T-helper 17 cell (primary cell): ENCODE results near the gene ST6GALNAC4. TPM values are rescaled to one million over a fixed set of nuclear protein-coding genes. Genes with fewer than 3 reads are reported as not detected.
"Not testable (repeated sequence)": the region's sequence is repeated elsewhere in the genome, so short reads cannot be mapped to it uniquely, and the experiment has no call there.

Source experiments
- ATAC-seq: fragments of 150-1000 bp; cut with Tn5 transposase; 2 replicates; pipeline ENCODE4 v1.10.0; 2021; ENCODE audit warnings: mild to moderate bottlenecking, moderate library complexity
- DNase-seq, 3 donors: peaks; one replicate each; pipeline versions ENCODE4 v3.0.0 to v3.0.0-alpha.2; 2020 to 2021
- H3K9me3 ChIP-seq: one replicate; pipeline ENCODE4 v1.7.0; 2013; ENCODE audit warnings: low read length, mild to moderate bottlenecking; ENCODE audit not compliant: control insufficient read depth, poor library complexity, severe bottlenecking
- H3K27ac Mint-ChIP-seq: one replicate; pipeline ENCODE4 v1.8.0; 2022; ENCODE audit warnings: mild to moderate bottlenecking, moderate library complexity, mixed read lengths
- H3K27me3 Mint-ChIP-seq: one replicate; pipeline ENCODE4 v1.8.0; 2022; ENCODE audit warnings: mixed read lengths
- H3K36me3 Mint-ChIP-seq: one replicate; pipeline ENCODE4 v1.8.0; 2022; ENCODE audit warnings: low read depth, mixed read lengths
- H3K4me1 Mint-ChIP-seq: one replicate; pipeline ENCODE4 v1.8.0; 2022; ENCODE audit warnings: mild to moderate bottlenecking, mixed read lengths
- H3K4me3 Mint-ChIP-seq: one replicate; pipeline ENCODE4 v1.8.0; 2022; ENCODE audit warnings: mild to moderate bottlenecking, moderate library complexity, mixed read lengths
- total RNA-seq, 4 donors: library from RNA in 2 of 4; stranded (reverse) in 2 of 4; gene quantifications; one replicate each; pipeline ENCODE4 v1.2.3 and lab custom pipeline; 2022 to 2026

The ST6GALNAC4 gene
- total RNA-seq, 2 donors from 2014 or later: 18.5 to 22.1 TPM

DNA sequence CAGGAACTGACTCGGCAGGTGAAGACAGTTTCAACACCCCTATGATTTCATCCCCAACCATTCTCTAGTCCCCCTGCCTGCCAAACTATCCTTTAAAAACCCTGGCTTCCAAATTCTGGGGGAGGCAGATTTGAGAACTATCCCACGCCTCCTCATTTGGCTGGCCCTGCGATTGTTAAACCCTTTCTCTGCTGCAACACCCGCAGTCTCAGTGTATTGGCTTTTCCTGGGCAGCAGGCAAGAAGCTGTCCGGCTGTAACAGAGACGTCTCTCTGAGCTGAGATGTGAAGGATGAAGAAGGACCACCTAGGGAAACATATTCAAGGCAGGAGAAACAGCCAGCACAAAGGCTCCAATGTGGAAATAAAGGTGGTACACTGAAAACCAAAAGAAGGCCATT lies 24.0 kb downstream of the ST6GALNAC4 start:
- Mint-ChIP-seq H3K27me3 (no peaks in the 10 kb centered on the region), H3K27ac (peak overlapping the region; percentile 5), H3K4me3 (no peak overlapping the region), H3K36me3 (peaks cover 14% of the 10 kb centered on the region), H3K4me1 (peaks cover 9% of the 10 kb centered on the region)
- H3K9me3 ChIP-seq: no peaks in the 10 kb centered on the region
- DNase-seq (no peak), ATAC-seq (no peak)

DNA sequence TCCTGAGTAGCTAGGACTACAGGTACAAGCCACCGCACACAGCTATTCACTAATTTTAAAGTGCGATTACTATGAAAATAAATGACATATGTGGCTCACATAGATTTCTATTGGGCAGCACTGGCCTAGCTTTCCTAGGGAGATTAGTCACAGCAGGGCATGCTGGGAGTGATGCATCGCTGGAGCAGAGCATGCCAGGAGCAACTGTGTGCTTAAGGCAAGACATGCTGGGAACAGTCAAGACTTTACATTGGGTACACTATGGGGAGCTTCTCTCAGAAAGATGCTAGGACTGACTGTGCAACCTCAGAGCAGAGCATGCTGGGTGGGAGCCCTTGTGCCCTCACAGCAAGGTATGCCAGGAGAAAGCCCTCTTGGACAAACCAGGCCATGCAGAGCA lies 26.8 kb downstream of the ST6GALNAC4 start:
- H3K4me1 Mint-ChIP-seq: peaks cover 4% of the 10 kb centered on the region
- H3K4me3 Mint-ChIP-seq: no peak overlapping the region
- no peak for ATAC-seq
- H3K27ac Mint-ChIP-seq: no peak overlapping the region
- no peaks in the 10 kb centered on the region for H3K9me3 ChIP-seq
- peaks cover 8% of the 10 kb centered on the region for H3K36me3 Mint-ChIP-seq
- no peak for DNase-seq
- no peaks in the 10 kb centered on the region for H3K27me3 Mint-ChIP-seq

DNA sequence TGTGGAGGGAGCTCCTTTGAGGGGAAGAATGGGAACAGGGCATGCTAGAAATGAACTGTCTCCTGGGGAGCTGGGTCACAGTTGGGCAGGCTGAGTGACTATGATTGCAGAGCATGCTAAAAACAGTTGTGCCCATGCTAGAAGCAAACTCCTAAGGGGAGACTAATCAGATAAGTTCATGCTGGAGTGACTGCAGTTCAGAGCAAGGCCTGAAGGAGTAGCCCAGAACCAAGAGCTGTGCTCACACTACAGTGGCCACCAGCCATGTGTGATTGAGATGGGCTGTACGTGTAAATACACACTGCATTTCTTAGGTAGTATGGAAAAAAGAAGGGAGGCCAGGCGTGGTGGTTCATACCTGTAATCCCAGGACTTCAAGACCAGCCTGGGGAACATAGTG lies 29.0 kb downstream of the ST6GALNAC4 start:
- no peaks in the 10 kb centered on the region for H3K27me3 Mint-ChIP-seq
- H3K27ac Mint-ChIP-seq: no peak overlapping the region
- no peaks in the 10 kb centered on the region for H3K9me3 ChIP-seq
- ATAC-seq (peak; percentile 44), DNase-seq (no peak)
- no peak overlapping the region for H3K4me3 Mint-ChIP-seq
- peaks cover 2% of the 10 kb centered on the region for H3K36me3 Mint-ChIP-seq
- H3K4me1 Mint-ChIP-seq: peaks cover 15% of the 10 kb centered on the region

DNA sequence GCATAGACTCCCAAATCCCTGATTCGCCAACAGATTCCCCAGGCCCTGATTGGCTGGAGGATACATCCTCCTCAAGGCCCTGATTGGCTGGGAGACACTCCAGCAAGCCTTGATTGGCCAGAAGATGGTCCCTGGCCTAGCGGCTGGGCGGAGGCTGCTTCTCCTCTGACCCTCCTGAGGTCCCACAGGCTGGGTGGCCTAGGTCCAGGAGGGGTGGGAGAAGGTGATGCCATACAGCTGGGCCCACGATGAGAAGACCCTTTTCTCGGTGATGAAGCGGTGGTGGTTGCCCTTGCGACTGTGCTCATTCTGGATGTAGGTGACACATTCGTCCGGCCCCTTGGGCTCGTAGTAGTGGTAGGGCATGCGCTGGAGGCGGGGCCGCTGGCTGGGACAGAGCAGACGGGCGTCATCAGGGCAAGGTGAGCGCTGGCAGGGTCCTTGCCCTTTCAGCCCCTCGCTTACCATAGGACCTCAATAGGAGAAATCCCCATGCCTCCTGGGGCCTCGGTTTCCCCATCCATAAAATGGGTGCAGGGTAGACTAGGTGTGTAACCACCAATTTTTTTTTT lies 30.4 kb downstream of the ST6GALNAC4 start:
- ATAC-seq: no peak
- no peak overlapping the region for H3K4me3 Mint-ChIP-seq
- H3K4me1 Mint-ChIP-seq: peaks cover 15% of the 10 kb centered on the region
- H3K9me3 ChIP-seq: no peaks in the 10 kb centered on the region
- peaks cover 2% of the 10 kb centered on the region for H3K36me3 Mint-ChIP-seq
- DNase-seq: no peak
- no peaks in the 10 kb centered on the region for H3K27me3 Mint-ChIP-seq
- H3K27ac Mint-ChIP-seq: peak overlapping the region; percentile 16

DNA sequence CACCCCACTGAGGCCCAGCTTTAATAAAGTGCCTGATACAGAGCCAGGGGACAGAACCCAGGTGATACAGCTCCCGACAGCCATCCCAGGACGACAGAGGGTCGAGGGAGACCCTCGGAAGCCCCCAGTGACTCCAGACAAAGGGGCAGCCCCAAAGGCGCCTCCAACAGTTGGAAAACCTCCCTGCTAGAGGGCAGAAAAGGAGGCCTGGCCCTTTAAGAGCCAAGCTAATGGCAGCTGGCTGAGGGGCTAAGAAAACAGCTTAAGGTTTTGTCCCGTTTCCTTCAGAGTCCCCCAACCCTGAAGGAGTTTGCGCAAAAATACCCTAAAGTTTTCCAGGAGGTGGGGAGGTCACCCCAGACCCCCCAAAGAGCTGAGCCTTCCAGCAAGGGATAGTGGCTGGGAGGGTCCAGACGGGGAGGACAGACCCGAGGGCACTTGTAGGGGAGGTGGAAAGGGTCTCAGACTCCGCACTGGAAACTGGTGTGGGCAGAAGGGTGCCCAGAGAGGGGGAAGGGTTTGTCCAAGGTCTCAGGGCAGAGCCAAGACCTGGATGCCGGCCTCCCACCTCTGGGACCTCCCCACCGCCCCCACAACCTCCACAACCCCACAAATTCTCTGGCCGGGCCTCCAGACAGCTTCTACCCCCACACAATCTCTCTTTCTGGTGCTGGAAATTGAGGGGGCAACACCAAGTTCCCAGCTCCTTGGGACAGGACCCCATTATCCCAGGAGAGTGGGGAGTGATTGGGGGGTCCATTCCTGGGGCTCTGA lies 31.1 kb downstream of the ST6GALNAC4 start:
- Mint-ChIP-seq H3K27ac (peak overlapping the region; percentile 83), H3K27me3 (no peaks in the 10 kb centered on the region), H3K4me3 (no peak overlapping the region), H3K36me3 (no peaks in the 10 kb centered on the region), H3K4me1 (peaks cover 11% of the 10 kb centered on the region)
- no peaks in the 10 kb centered on the region for H3K9me3 ChIP-seq
- no peak for ATAC-seq
- DNase-seq: no peak

DNA sequence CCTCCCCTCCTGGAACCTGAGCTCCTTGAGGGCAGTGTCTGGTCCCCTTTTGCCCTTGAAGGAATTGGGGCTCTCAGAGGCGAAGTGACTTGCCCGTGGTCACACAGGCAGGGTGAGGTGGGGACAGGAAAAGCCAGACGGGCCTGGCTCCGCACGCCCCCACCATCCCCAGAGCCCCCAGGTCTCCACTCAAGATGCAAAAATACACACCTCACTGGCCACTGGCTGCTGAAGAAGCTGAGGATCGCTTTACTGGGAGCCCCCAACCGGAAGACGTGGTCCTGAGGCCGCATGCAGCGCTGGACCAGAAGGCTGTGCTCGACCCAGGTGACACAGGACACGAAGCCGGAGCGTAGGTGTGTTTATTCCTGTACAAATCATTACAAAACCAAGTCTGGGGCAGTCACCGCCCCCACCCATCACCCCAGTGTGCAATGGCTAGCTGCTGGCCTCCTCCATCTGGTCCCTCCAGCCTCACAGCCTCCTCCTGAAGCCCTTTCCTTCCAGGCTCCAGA lies 31.8 kb downstream of the ST6GALNAC4 start:
- no peaks in the 10 kb centered on the region for H3K36me3 Mint-ChIP-seq
- H3K27me3 Mint-ChIP-seq: no peaks in the 10 kb centered on the region
- H3K27ac Mint-ChIP-seq: peak overlapping the region; percentile 83

DNA sequence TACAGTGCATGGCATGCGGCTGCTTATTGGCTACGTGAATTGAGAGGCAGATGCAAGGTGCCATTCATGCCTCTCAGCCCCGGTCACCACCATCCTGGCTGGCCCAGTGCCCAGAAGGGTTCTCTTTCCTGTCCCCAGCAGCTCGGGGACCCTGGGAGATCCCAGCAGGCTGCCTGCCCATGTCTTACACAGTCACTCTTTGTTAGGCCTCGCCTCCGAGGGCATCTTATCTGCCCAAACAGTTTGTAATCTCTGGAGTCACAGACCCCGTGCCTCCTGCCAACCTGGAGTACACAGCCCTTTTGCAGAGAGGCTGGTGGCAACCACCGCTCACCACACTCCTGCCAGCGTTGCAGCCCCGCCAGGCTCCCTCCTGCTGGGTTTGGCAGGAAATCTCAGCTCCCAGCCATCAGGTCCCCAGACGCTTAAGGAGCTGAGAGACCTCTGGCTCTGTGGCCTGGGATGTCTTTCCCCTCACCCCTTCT lies 32.4 kb downstream of the ST6GALNAC4 start:
- no peaks in the 10 kb centered on the region for H3K36me3 Mint-ChIP-seq
- peak overlapping the region; percentile 83 for H3K27ac Mint-ChIP-seq
- no peak overlapping the region for H3K4me3 Mint-ChIP-seq
- ATAC-seq (no peak), DNase-seq (no peak)
- no peaks in the 10 kb centered on the region for H3K27me3 Mint-ChIP-seq
- no peaks in the 10 kb centered on the region for H3K9me3 ChIP-seq
- peaks cover 11% of the 10 kb centered on the region for H3K4me1 Mint-ChIP-seq

More for the DNA sequence above, 31.8 kb downstream of the ST6GALNAC4 start:
- no peak for ATAC-seq
- H3K4me3 Mint-ChIP-seq: no peak overlapping the region
- H3K4me1 Mint-ChIP-seq: peaks cover 11% of the 10 kb centered on the region
- DNase-seq: no peak
- no peaks in the 10 kb centered on the region for H3K9me3 ChIP-seq

DNA sequence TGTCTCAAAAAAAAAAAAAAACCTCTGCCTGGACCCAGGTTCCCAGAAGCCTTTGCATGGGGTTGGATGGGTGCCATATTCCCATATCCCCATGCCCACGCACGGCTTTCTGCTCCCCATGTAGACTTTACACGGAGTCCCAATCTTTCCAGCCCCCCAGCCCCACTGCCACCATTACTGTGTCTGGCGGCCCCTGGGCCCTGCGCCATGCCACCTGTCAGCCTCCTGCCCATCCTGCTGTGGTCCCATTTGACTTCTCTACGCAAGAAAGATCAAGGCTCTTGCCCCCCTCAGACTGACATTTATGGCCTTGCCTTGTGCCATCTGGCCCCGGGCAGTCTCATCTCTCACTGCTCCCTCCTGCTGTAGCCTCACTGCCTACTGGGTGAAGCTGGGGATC lies 32.9 kb downstream of the ST6GALNAC4 start:
- Mint-ChIP-seq H3K27ac (peak overlapping the region; percentile 83), H3K4me1 (peaks cover 11% of the 10 kb centered on the region), H3K27me3 (no peaks in the 10 kb centered on the region), H3K36me3 (no peaks in the 10 kb centered on the region), H3K4me3 (no peak overlapping the region)
- no peak for DNase-seq
- H3K9me3 ChIP-seq: no peaks in the 10 kb centered on the region
- no peak for ATAC-seq

DNA sequence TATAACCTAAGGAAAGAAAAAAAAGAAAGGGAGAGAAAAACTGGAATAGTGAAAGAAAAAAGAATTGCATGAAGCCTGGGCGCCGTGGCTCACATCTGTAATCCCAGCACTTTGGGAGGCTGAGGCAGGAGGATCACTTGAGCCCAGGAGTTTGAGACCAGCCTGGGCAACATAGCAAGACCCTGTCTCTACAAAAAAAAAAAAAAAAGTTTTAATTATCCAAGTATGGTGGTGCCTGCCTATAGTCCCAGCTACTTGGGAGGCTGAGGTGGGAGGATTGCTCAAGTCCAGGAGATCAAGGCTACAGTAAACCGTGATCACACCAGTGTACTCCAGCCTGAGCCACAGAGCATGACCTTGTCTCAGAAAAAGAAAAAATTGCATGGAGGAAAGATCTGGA lies 35.1 kb downstream of the ST6GALNAC4 start:
- peaks cover 10% of the 10 kb centered on the region for H3K27me3 Mint-ChIP-seq
- H3K4me3 Mint-ChIP-seq, H3K9me3 ChIP-seq, H3K36me3 Mint-ChIP-seq, DNase-seq, ATAC-seq: not testable (repeated sequence)
- H3K27ac Mint-ChIP-seq: peak overlapping the region; percentile 34
- peaks cover 14% of the 10 kb centered on the region for H3K4me1 Mint-ChIP-seq

DNA sequence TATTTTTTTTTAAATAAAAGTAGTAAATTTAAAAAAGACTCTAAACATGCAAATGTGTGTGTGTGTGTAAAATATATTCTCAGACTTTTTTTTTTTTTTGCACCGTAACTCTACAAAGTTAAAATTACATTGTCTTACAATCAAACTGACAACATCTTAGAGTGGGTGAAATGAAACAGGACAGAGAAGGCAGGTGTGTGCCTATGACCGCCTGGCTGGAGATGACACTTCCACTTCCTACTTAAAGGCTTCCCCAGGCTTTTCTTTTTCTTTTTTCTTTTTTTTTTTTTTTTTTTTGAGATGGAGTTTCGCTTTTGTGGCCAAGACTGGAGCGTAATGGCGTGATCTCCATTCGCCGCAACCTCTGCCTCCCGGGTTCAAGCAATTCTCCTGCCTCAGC lies 36.7 kb downstream of the ST6GALNAC4 start:
- ATAC-seq: no peak
- H3K36me3 Mint-ChIP-seq: peaks cover 2% of the 10 kb centered on the region
- H3K4me1 Mint-ChIP-seq: peaks cover 14% of the 10 kb centered on the region
- no peaks in the 10 kb centered on the region for H3K9me3 ChIP-seq
- no peak overlapping the region for H3K27ac Mint-ChIP-seq
- H3K27me3 Mint-ChIP-seq: peaks cover 10% of the 10 kb centered on the region
- DNase-seq: no peak
- no peak overlapping the region for H3K4me3 Mint-ChIP-seq

DNA sequence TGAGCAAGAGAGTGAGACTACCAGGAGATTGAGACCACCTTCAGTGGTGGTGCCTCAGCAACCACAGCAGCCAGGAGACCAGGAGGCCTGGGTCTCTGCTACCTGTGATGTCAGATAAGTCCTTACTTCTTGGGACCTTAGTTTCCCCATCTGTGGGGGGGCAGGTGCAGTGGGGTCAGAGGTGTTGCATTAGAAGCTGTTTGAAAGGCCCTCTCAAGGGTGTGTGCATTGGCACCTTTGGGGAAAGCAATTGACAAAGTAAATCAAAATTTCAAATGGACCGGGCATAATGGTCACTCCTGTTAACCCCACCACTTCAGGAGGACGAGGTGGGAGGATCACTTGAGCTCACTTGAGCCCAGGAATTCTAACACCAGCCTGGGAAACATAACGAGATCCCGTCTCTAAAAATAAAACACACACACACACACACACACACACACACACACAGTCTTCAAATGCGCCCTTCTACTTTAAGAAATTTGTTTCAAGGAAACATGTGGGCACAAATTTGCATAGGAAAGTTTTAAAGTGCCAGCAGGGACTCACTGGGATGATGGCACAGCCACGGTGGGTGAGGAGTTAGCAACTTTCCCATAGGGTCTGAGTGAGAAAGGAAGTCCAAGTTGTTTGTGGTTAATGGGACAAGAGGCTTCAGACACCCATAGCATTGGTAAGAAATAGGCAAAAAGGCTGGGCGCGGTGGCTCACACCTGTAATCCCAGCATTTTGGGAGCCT lies 38.0 kb downstream of the ST6GALNAC4 start:
- H3K4me1 Mint-ChIP-seq: peaks cover 3% of the 10 kb centered on the region
- peaks cover 2% of the 10 kb centered on the region for H3K36me3 Mint-ChIP-seq
- no peak overlapping the region for H3K27ac Mint-ChIP-seq
- DNase-seq (no peak), ATAC-seq (no peak)
- no peaks in the 10 kb centered on the region for H3K9me3 ChIP-seq
- H3K4me3 Mint-ChIP-seq: no peak overlapping the region
- H3K27me3 Mint-ChIP-seq: peaks cover 10% of the 10 kb centered on the region

DNA sequence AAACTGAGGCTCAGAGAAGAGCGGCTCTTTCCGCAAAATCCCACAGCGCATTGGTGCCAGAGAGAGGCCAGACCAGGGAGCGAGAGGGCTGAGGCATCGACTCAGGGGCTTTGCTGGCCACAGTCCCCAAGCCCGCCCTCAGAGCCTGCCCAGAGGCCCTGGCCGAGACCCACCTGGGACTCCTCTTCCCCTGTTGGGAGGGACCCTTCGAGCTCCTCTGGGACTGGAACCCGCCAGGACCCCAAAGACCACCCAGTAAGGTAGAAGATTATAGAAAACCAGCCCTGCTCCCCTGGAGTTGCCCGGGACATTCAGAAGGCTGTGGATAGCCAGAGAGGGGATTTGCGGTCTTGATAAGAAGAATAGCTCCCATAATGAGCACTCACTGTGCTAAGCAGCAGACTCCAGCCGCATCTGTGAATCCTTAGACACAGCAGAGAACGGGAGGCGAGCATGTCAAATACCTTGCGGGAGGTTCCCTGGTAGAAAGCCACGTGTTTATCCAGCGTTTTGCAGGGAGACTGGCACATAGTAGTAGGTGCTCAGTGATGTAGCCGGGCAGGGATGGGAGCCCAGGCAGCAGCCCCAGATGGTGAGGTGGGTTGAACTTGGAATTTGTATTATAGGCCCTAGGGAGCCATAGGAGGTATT lies 38.7 kb downstream of the ST6GALNAC4 start:
- H3K27me3 Mint-ChIP-seq: peaks cover 10% of the 10 kb centered on the region
- ATAC-seq (no peak), DNase-seq (no peak)
- peaks cover 2% of the 10 kb centered on the region for H3K36me3 Mint-ChIP-seq
- H3K4me1 Mint-ChIP-seq: peaks cover 3% of the 10 kb centered on the region
- peak overlapping the region; percentile 39 for H3K4me3 Mint-ChIP-seq
- H3K9me3 ChIP-seq: no peaks in the 10 kb centered on the region
- H3K27ac Mint-ChIP-seq: peak overlapping the region; percentile 9

DNA sequence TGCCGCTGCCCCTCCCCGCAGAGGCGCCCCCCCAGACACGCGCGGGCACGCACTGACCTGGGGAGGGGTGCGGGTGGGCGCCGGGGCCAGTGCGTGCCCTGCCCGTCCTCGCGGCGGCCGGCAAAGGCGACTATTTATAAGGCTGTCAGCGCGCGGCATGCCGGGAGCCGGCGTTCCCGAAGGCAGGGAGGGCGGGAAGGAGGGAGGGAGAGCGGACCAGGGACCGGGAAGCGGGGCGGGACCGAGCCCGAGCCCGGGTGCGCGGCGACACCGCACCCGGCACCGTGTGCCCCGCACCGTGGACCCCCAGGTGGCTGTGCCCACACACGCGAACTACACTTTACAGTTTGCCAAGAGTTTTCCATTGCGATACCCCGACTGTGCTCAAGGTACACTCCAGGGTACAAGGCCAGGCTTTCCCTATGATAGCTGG lies 39.3 kb downstream of the ST6GALNAC4 start, which contains the start of gene AK1:
Gene AK1 (minus strand): TSS at position 110 of the 433 bp plus-strand sequence. CDS start 3,058 bp downstream, outside the sequence.
- H3K4me3 Mint-ChIP-seq: peak within 1 kb of the TSS; percentile 56
- H3K27ac Mint-ChIP-seq: peak within 1 kb of the TSS; percentile 9
- H3K27me3 Mint-ChIP-seq: peaks cover 10% of the 10 kb centered on the region

More for the DNA sequence above, 39.3 kb downstream of the ST6GALNAC4 start, which contains the start of gene AK1:
- no peaks in the 10 kb centered on the region for H3K9me3 ChIP-seq
- DNase-seq (no peak), ATAC-seq (no peak)
- peaks cover 2% of the 10 kb centered on the region for H3K36me3 Mint-ChIP-seq
- peaks cover 3% of the 10 kb centered on the region for H3K4me1 Mint-ChIP-seq
